OCI-M2 (cell line): ENCODE data around the gene MECP2.
"Not testable (repeated sequence)": the region's sequence is repeated elsewhere in the genome, so short reads cannot be mapped to it uniquely, and the experiment has no call there.

Experiments
- DNase-seq: peaks from one replicate; lab custom pipeline; 2025; ENCODE audit not compliant: unreplicated experiment; lab: John Stamatoyannopoulos, UW

The MECP2 gene

DNA sequence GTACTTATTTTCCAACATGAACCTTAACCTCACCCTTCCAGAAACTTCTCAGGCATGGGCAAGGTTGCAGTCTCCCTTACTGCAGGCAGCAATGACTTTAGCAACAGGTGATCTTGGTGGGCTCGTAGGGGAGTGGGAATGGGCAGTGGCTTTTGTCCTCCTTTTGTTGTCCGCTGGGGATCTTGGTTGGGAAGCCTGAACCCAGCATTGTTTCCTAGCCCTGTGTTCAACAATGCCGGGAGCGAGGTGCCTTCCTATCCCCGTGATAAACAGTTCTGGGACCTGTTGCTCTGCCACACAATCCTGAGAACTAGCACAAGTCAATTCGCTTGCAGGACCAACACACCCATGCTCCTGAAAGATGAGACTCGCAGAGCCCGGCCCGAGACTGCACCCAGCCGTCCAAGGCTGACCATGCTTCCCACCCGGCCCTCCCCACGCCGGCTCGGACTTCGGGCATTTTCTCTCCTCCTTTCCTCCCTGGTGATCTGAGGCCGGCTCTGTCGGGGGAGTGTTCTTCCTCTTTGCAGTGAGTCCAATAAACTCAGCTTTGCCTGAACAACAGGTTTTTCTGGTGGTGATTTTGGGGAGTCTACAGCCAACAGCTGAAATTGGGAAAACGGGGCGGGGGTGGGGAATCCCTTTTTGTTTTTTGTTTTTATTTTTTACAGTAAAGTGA lies 98.0 kb downstream of the MECP2 start:
- DNase-seq: no peak

DNA sequence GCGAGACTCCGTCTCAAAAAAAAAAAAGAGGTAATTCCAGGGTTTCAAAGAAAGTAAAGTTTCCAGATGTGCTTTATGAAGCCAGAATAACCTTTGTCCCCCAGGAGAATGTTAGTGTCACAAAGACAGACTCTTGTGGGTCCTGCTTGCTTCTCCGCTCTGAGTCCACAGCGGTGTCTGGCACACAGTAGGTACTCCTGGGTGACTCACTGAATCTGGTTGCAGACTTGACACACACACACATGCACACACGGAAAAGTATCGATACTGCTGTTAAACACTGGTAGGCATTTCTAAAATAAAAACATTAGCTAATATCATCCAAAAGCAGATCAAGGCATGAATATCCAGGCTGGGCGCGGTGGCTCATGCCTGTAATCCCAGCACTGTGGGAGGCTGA lies 102.0 kb downstream of the MECP2 start:
- no peak for DNase-seq

- DNase-seq: not testable (repeated sequence)
Observed at GRCh38 chrX:153994398-153994797, 103.1 kb downstream of the MECP2 start.

DNA sequence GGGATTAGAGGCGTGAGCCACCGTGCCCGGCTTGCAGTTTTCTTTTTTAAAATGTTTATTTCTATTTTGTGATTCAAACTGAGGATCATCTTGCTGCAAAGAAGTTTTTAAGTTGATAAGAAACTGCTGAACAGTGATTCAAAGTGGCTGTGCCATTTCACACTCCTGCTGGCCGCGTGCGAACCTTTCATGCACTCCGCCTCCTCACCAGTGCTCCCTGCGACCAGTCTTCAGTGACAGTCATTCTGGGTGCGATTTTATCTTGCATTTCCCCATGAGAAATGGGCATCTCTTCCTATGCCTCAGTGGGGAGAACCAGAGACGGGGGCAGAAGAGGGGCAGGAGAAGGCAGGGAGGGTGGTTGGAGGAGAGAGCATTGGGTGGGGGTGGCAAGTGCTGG lies 103.5 kb downstream of the MECP2 start:
- no peak for DNase-seq

GRCh38 chrX:153993079-153993478 lies 104.4 kb downstream of the MECP2 start:
- DNase-seq: no peak

- DNase-seq: no peak
Observed at GRCh38 chrX:153992180-153992579, 105.3 kb downstream of the MECP2 start.

- no peak for DNase-seq
Observed at GRCh38 chrX:153991013-153991580, 106.4 kb downstream of the MECP2 start.

GRCh38 chrX:153989973-153990655 lies 107.4 kb downstream of the MECP2 start:
- DNase-seq: no peak

GRCh38 chrX:153988493-153988892 lies 109.0 kb downstream of the MECP2 start:
- no peak for DNase-seq

- no peak for DNase-seq
Observed at GRCh38 chrX:153984351-153985178, 113.0 kb downstream of the MECP2 start.

DNA sequence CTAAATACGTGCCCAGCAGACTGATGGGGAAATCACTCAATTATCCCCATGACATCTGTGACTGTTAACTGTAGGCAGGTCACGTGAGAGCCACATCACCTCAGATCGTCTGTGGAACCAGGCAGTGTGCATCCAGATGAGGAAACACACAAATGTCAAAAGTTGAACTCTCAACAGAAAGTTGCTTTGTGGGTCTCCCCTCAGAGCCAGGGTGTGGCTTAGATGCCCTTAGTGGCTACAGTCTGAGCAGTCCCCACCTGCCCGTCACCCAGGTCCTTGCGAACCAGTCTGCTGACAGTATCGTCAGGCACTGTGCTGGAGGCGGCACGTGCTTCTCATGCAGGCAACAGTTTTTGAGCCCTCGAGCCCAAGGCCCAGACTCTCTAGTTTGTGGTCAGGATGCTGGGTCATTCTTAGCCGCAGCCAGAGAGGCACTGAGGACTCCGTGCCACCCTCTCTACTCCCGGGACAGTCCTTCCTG lies 114.2 kb downstream of the MECP2 start:
- no peak for DNase-seq

DNA sequence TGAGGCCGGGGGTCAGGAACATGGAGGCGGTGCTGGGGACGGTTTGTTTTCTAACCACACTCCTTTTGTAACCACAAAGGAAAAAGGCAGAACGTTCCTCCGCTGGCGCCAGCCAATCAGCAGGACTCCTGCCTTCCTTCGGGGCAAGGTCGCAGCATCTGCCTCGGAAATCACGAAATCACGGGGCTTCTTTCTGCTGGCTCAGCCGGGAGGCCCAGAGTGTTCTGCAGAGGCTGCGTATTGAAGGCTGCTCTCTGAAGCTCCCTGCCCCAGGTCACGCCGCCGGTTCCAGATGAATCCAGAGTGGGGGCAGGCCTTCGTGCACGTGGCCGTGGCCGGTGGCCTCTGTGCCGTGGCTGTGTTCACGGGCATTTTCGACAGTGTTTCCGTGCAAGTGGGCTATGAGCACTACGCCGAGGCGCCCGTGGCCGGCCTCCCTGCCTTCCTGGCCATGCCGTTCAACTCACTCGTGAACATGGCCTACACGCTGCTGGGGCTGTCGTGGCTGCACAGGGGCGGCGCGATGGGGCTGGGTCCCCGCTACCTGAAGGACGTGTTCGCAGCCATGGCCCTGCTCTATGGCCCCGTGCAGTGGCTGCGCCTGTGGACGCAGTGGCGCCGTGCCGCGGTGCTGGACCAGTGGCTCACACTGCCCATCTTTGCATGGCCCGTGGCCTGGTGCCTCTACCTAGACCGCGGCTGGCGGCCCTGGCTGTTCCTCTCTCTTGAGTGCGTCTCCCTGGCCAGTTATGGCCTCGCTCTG lies 115.6 kb downstream of the MECP2 start:
- no peak for DNase-seq

GRCh38 chrX:153981231-153981630 lies 116.3 kb downstream of the MECP2 start:
- no peak for DNase-seq

DNA sequence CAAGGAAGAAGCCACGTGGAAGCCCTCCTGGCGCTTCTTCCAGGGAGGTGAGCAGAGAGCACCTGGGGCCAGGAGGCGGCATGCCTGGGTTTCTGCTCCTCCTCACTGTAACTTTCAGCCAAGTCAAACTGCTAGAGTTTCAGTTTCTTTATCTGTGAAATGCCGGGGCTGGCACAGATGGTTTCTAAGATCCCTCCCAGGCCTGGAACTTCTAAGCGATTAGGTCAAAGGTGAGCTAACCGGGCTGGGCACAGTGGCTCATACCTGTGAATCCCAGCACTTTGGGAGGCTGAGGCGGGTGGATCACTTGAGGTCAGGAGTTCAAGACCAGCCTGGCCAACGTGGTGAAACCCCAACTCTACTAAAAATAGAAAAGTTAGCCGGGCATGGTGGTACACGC lies 117.1 kb downstream of the MECP2 start:
- not testable (repeated sequence) for DNase-seq

DNA sequence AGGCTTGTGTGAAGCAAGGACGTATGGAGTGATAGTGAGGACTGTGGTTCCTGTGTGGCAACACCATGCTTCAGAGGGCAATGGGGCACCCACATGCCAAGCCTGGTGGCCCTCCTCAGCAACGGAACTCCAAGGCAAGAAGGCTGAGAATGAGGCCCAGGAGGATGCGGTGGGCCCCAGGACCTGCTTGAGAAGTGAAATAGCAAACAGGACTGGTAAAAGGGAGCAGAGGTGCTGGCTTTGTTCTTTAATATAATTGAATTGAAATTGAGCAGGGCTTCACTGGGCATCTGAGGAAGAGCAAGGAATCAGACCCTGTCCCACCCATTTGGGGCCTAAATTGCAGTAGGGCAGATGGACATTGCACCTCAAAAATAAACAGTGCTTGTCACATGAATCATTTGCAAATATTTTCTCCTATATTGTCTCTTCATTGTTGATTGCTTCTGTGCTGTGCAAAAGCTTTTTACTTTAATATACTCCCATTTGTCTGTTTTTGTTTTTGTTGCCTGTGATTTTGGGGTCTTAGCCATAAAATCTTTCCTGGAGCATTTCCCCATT lies 122.7 kb downstream of the MECP2 start:
- DNase-seq: no peak

DNA sequence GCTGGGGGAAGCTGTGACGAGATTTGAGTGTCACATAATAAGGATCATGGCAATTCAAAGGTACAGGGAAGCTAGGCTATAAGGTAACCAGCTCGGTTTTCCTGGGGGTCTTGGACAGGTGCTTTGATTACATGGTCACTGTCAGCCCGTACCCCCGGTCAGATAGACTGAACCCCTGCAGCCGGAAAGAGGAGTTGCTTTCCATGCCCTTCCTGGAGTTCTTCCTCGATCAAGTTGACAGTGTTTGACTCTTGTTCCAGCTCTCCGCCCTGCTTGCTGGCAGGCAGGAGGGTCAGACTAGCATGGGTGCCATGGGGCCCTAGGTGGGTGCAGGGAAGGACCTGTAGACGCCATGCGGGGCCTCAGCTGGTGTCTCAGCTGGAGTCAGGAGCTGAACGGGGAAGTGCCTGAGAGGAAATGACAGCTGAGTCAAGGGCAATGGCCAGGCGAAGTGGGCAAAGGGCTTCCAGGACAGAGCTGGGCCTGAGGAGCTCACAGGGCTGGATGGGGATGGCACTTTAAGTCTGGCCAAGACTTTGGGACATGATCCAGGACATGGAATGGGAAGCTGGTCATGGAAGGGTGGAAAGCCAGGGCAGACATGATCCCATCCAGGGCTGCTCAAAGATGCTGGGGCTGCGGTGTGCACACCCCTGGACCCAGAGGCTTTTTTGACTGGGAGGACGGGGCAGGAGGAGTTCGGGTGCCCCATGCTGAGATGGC lies 123.4 kb downstream of the MECP2 start:
- DNase-seq: no peak

DNA sequence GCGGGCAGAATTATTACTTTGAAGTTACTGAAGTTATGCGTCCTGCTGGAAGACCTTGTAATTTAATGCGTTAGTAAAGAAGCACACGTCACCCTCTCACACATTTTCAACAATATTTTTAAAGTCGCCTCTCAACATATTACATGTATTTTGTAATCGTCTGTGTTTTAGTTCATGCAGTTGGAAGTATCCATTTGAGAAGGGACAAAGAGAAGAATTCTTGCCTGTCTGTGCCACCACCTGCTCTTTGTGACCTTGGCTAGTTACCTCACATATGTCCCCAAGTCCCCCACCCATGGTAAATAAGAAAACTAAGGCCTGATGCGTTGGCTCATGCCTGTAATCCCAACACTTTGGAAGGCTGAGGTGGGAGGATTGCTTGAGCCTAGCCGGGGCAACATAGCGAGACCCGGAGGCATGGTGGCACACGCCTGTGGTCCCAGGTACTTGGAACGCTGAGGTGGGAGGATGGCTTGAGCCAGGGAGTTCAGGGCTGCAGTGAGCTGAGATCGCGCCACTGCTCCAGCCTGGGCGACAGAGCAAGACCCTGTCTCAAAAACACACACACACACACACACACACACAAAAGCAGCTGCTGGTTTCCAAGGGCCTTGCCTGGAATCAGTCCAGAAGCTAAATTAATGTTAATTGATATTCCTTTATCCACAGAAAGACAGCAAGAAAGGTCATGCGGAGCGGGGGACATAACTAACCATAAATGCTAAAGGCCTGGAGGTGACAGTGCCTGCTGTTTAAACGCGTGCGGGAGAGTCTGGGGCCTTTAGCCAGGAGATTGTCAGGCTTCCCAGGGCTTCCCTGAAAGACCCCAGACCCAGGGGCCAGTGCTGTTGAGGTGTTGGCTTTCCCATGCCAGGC lies 124.2 kb downstream of the MECP2 start:
- no peak for DNase-seq

DNA sequence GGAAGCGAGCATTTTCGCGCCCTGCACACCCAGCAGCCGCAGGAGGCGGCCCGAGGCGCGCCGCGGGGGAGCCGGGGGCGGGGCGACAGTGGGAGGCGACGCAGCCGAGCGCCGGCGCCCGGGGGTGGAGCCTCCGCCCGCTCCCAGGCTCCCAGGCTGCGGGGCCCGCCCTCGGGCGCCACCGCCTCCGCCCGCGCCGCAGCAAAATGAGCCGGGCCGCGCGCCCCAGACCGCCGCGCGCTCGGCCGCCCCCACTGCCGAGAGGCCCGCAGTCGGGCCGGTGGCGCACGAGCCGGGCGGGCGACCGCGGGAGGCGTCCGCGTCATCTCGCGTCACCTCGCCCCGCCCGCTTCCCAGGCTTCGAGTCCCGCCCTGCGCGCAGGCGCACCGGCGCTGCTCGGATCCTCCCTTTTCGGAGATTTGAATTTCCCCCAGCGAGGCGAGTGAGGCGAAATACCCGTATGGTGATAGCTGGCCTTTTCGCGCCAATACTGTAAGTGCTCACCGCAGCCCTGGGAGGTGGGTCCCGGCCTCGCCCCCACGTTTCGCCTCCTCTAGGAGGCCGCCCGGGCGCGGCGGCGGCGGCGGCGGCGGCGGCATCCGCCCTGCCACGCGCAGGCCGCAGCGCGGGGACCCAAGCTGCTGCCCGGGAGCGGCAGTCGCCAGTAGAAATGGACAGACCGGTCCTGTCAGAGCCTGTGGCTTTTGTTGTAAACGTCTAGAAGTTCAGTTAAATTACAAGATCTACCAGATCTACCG lies 125.0 kb downstream of the MECP2 start, which contains the start of gene TMEM187:
TMEM187 (plus strand) TSS at position 387 of the 759 bp plus-strand sequence. CDS start 9,309 bp downstream, outside the sequence.
- no peak for DNase-seq
